Ecto neural progenitor cell (in vitro differentiated cells): Measurements from ENCODE around the gene L3MBTL4.

Experiments
- DNase-seq: peaks from one replicate; pipeline ENCODE4 v3.0.0-alpha.2; 2018; ENCODE audit warnings: low spot score

Gene L3MBTL4

GRCh38 chr18:5961828-5962150, 452.9 kb downstream of the L3MBTL4 start:
- DNase-seq = peak; percentile 31

- peak; percentile 29 for DNase-seq
Measured at GRCh38 chr18:5961097-5961827, 453.4 kb downstream of the L3MBTL4 start.

- peak; percentile 25 for DNase-seq
Measured at GRCh38 chr18:5958822-5959221, 455.9 kb downstream of the L3MBTL4 start.

- no peak for DNase-seq
Measured at GRCh38 chr18:5955861-5956260, 458.9 kb downstream of the L3MBTL4 start.

GRCh38 chr18:5951515-5952091, 463.1 kb downstream of the L3MBTL4 start:
- DNase-seq = no peak

- DNase-seq = no peak
Measured at GRCh38 chr18:5948781-5949180, 465.9 kb downstream of the L3MBTL4 start.

GRCh38 chr18:5948237-5948636, 466.5 kb downstream of the L3MBTL4 start:
- DNase-seq = no peak

GRCh38 chr18:5944448-5944847, 470.3 kb downstream of the L3MBTL4 start:
- no peak for DNase-seq

- no peak for DNase-seq
Measured at GRCh38 chr18:5943514-5943913, 471.2 kb downstream of the L3MBTL4 start.

GRCh38 chr18:5942591-5942990, 472.1 kb downstream of the L3MBTL4 start:
- DNase-seq = no peak

- no peak for DNase-seq
Measured at GRCh38 chr18:5941890-5942289, 472.8 kb downstream of the L3MBTL4 start.

GRCh38 chr18:5939801-5940667, 474.7 kb downstream of the L3MBTL4 start:
- no peak for DNase-seq

- no peak for DNase-seq
Measured at GRCh38 chr18:5937795-5938194, 476.9 kb downstream of the L3MBTL4 start.

- no peak for DNase-seq
Measured at GRCh38 chr18:5937121-5937520, 477.6 kb downstream of the L3MBTL4 start.

- DNase-seq = no peak
Measured at GRCh38 chr18:5930789-5931188, 483.9 kb downstream of the L3MBTL4 start.

- no peak for DNase-seq
Measured at GRCh38 chr18:5918205-5918858, 496.4 kb downstream of the L3MBTL4 start.

GRCh38 chr18:5914951-5915350, 499.8 kb downstream of the L3MBTL4 start:
- DNase-seq = no peak

- DNase-seq = no peak
Measured at GRCh38 chr18:5914016-5914415, 500.7 kb downstream of the L3MBTL4 start.

GRCh38 chr18:5912566-5912965, 502.1 kb downstream of the L3MBTL4 start:
- DNase-seq = no peak

GRCh38 chr18:5909125-5909524, 505.6 kb downstream of the L3MBTL4 start:
- DNase-seq = no peak
